GM21737 (cell line): ENCODE results near the gene SF1.

Source experiments
- ATAC-seq: cut with Tn5 transposase; IDR thresholded peaks from one replicate; pipeline ENCODE4 v1.9.1; 2021; ENCODE audit warnings: mild to moderate bottlenecking, moderate library complexity; ENCODE audit not compliant: unreplicated experiment

The SF1 gene

DNA sequence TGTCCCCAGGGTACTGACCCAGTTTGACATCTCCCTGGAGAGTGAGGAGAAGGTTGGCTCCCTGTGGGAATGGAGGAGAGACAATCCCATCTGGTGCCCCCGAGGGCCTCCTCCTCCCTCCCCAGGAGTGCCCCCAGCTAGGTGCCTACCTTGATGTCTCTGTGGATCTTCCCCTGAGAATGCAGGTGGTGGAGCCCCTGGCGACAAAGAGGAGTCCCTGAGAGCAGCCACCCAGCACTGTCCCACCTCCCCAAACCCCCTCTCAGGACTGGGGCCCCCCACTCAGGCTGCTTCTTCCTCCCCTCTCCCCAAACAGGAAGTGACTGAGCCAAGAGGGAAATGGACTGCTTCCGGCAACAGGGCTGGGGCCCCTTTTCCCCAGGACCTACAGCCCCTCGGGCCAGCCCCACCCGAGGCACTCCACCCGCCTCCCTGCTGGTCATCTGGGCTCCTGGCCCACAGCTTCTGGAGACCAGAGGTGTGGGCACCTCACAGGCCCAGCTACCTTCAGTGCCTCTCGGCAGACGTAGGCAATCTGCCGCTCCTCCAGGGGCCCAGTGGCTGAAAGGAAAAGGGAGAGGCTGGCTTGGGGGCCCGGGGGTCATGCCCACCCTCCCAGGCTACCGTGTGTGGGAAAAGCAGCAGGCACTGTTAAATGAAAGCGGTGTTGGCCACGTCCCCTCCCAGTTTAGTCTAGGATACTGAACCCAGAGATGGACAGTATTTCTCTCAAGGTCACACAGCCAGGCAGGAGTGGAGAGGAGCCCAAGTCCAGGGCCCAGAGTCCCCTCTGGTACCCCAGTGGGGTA lies 23.4 kb upstream of the SF1 start:
- ATAC-seq: no peak

DNA sequence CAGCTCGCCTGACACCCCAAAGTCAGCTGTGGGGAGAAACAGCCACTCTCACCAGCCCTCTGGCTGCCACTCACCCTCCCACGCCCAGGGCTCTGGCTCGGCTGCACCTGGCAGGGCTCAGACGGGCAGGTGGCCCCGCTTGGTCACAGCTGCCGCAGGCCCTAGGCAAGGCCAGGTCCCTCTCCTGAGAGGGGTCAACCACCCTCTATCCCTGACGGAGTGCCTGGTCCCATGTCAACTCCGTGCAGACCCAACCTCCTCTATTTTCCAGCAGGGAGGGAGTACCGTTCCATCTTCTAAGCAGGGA lies 22.8 kb upstream of the SF1 start:
- no peak for ATAC-seq

- ATAC-seq: no peak
These were observed 22.2 kb upstream of the SF1 start for GRCh38 chr11:64800303-64801157.

- ATAC-seq: no peak
These were observed 21.4 kb upstream of the SF1 start for GRCh38 chr11:64799623-64800302.

DNA sequence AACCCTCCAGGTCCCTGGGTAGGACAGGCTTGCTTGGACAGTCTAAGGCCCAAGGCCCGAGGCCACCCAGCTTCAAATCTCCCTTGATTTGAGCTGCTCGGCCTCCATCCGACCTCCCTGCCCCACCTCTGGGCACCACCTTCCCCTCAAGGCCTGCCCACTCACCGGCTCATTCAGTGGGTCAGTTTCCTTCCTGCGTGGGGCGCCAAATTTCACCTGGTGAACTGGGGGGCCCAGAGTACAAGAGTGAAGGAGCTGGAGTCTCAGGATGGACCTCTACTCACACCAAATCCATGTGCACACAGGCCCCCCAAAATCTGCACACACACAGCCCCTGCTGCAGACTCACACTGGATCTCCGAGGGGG lies 20.9 kb upstream of the SF1 start:
- no peak for ATAC-seq

- ATAC-seq: no peak
These were observed 18.6 kb upstream of the SF1 start for GRCh38 chr11:64796757-64797541.

DNA sequence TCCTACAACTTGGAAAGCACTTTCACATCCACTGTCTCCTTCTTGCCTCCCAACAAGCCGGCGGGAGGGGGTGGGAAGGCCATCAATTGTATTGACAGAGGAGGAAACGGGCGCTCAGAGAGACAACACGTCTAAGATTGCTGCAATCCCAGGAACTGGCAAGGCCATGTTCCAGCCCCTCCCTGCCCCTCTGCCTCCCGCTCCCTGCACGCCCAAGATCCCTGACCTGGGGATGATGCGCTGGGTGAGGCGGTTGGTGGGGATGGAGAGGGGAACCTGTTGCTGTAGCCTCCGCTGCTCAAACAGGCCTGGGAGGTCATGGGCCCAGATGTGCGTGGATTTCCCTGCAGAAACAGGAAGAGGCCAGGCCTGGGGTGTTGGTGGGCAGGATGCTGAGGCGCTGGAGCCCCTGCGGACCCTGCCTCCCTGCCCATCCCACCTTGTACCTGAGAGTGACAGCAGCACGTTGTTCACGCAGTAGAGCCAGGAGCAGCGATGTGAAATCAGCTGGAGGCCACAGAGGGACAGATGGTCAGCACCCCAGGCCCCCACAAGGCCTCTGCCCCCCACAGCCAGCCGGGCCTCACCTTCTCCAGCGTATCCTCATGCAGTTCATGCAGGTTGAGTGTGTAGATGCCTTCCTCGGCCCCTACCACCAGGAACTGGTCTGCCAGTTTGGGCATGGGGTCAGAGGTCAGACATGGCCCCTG lies 17.9 kb upstream of the SF1 start:
- ATAC-seq: no peak

DNA sequence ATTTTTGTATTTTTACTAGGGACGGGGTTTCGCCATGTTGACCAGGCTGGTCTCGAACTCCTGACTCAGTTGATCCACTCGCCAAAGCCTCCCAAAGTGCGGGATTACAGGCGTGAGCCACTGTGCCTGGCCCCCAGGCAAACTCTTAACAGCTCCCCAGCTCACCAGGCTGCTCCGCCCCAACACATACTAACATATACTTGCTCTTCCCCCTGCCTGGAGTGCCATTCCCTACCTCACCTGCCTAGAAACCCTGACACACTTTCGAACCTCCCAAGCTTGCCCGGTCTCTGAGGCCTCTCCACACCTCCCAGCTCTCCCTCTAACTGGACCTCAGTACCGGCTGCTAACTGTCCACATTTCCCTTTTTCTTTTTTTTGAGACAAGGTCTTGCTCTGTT lies 16.2 kb upstream of the SF1 start:
- ATAC-seq: no peak

DNA sequence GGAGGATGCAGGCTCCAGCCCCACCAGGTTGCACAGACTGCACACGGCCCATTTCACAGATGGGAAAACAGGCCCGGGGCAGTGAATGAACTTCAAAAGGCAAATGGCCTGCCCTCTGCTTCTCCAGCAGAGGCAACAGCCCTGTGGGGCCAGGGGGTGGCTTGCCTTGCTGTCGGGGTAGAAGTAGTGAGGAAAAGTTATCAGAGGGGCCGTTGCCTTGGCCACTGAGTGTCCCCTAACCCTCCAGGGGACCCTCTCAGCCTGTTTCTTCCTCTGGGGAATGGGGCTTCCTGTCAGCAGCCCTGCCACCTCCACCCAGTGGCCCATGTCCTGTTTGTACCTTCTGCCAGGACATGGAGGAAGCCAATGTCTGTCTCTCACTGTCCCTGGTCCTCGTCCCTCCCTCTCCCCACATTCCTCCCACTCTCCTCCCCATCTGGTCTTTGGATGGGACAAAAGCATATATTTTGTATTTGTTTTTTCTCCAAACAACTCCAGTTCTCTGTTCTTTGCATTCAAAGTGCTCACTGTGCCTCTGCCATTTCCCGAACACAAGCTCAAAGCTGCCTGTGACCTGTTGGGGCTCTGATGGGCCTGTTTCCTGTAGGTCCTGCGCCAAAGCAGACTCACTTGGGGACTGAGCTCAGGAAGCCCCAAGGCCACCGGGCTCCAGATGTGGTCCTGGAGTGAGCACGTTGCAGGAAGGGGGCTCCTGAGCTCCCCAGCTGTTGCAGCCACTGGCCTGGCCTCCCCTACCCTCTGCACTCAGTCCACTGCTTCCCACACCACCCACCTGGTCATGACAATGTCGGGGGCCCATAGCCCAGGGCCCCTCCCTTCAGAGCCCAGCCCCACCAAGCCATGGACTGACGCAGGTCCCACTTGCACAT lies 15.2 kb upstream of the SF1 start:
- no peak for ATAC-seq

DNA sequence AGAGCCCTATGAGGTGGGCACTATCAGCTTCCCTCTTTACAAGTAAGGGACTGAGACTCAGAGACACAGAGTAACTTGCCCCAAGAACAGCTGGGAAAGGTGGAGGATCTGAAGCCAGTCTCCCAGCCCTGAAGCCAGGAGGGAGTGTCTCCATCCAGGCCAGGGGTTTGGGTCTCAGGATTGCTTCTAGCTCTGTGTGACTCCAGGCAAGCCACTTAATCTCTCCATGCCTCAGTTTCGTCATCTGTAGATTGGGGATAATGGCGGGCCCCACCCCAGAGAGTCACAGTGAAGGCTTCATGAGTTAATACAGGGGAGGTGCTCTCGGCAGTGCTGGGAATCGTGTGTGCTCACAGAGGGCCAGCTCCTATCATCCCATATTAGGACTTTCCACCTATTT lies 14.1 kb upstream of the SF1 start:
- no peak for ATAC-seq

DNA sequence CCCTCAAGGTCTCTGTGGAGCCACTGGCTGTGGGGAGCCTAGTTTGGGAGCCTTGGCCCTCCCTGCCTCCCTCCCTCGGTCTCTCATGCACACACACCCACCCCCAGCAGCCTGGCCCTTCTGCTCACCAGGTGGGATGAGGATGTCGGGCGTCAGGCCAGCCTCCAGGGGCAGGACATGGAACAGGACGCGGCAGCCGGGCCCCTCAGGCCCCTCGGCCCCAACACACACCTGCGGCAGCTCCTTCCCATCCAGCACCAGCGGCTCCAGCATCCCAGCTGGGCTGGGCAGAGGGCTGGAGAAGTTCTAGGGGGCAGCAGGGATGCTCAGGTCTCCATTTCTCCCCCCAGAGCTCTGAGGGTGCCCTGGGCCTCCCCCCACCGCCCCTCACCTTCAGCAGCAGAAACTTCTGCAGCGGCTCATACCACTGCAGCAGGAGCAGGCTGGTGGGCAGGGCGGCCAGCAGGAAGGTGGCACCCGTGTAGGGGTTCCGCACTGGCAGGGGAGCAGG lies 13.5 kb upstream of the SF1 start:
- ATAC-seq: no peak

DNA sequence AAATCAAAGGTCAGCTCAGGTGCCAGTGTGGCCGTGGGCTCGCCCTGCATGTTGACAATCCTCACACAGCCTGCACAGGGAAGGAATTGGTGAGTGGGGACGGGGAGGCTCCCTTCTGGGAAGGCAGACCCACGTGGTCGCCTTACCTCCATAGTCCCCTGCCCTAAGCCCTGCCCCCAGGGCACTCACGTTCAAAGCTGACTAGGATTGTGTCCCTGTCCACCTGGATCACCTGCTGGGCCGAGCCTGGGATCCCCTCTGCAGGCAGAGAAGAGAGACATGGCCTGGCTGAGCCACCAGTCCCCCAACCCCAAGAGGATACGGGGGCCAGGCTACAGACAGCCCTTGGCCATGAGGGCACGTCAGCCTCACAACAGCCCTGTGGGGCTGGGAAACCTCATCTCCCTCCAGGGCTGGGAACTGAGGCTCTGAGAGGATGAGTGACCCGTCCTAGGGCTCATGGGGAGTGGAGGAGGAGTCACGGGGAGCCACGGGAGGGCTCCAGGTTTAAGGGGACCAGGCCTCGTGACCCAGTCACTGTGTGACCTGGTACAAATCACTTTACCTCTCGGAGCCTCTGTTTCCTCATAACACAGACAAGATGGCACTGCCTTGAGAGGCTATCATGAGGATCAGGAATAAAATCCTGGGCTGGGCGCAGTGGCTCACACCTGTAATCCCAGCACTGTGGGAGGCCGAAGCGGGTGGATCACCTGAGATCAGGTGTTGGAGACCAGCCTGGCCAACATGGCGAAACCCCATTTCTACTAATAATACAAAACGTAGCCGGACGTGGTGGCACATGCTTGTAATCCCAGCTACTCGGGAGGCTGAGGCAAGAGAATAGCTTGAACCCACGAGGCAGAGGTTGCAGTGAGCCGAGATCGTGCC lies 12.1 kb upstream of the SF1 start:
- ATAC-seq: no peak

- no peak for ATAC-seq
These were observed 11.2 kb upstream of the SF1 start for GRCh38 chr11:64789331-64790204.

DNA sequence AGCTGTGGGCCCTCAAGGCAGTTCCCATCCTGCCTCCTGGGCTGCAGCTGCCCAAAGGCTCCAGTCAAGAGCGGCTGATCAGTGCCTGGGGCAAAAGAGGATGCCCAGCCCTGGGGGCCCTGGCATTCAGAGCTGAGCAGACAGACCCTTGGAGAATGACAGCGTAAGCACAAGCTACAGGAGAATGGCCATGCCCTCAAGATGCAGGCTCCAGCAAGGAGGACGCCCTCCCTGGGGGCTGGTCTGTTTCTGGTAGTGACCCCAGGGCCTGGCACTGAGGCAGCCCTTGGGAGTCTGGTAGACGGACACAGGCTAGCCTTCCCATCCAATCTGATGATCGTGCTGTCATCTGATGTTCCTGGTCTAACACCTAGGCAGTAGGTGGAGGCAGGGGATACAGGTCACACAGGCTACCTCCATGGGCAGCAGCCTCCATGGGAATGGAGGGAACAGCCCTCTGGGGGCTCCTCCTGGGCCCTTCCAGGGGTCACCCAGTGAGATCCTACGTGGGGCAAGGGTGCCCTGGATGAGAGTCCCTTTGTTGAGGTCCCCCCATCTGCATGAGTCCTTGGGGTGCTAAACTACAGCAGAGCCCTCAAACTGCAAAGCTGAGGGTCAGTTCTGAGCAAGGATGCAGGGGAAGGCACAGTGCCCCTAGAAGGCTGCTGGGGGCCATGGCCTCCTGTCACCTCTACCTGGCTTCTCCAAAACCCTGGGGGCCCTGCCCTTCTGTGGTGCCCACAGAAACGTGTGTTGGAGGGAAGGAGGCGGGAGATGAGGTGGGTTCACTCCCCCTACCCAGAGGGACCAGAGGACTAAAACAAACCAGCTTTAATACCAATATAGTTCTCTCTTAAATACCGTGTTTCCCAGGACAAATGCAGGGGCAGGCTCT lies 10.2 kb upstream of the SF1 start:
- no peak for ATAC-seq

DNA sequence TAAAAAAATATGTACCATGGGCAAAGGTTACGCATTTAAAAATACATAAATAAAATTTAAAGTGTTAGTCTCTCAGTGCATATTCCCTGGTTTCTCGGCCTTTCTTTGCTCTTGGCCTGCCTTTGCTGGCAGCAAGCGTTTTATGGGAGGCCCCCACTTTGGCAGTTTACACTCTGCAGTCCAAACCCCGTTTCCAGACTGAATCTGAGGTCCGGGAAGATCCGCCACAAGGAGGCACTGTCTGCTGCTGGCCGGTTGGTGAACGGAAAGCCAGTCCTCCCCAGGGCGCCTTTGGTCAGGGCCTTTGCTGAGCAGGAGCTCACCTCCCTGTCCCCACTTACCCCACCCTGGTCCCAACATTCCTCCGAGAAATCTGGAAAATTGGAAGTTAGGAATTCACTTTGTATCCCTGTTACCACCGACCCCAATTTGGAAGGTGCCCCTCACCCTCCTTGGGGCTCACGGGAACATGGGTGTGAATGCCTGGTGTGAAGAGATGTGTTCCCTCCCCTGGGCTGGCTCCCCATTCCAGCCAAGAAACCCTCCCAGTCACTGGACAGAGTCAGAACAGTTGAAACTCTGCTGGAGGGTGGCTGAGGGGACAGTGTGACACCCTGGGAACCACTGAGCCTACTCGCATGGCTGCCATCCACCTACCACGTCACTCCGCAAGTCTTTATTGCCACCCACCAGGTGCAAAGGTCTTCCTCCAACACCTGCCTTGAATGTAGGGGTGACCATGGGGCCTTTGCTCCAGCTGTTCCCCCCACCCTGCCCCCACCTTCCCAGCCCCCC lies 9.4 kb upstream of the SF1 start:
- ATAC-seq: no peak

DNA sequence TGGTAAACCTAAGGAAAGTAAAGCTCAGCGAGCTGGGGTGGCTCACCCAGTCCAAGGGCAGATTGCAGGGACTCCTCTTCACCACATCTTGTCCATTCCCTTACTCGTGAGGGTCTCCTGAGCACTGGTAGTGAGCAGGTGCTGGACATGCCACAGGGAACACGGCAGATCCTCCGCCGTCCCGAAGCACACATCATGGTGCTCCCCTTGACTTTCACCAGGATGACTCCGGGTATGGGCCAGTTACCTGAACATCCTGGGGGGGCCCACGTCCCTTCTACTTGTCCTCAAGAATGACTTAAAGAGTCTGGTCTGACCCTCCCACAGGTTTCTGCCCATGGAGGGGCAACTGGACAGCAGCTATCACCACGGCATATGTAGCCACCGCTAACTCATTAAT lies 8.0 kb upstream of the SF1 start:
- ATAC-seq: no peak
